ENCODE data around the gene NCAPG.

The NCAPG gene

GRCh38 chr4:17780501-17781299 is 30.1 kb upstream of the NCAPG start:
- DNase-seq (ENCODE audit: low read depth): no peak
- H3K4me3 ChIP-seq (ENCODE audit: low read depth, low read length): no peak overlapping the region
- TF ChIP-seq, protein P1, sequence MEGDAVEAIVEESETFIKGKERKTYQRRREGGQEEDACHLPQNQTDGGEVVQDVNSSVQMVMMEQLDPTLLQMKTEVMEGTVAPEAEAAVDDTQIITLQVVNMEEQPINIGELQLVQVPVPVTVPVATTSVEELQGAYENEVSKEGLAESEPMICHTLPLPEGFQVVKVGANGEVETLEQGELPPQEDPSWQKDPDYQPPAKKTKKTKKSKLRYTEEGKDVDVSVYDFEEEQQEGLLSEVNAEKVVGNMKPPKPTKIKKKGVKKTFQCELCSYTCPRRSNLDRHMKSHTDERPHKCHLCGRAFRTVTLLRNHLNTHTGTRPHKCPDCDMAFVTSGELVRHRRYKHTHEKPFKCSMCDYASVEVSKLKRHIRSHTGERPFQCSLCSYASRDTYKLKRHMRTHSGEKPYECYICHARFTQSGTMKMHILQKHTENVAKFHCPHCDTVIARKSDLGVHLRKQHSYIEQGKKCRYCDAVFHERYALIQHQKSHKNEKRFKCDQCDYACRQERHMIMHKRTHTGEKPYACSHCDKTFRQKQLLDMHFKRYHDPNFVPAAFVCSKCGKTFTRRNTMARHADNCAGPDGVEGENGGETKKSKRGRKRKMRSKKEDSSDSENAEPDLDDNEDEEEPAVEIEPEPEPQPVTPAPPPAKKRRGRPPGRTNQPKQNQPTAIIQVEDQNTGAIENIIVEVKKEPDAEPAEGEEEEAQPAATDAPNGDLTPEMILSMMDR (IDR thresholded peaks at IDR 0.05; ENCODE audit: insufficient read depth, low read depth, low read length, missing control alignments): no peak

- TF ChIP-seq, protein P1 (IDR thresholded peaks at IDR 0.05; ENCODE audit: insufficient read depth, low read depth, low read length, missing control alignments): no peak
- no peak for DNase-seq (ENCODE audit: low read depth)
- no peak within 1 kb of the TSS for H3K4me3 ChIP-seq (ENCODE audit: low read depth, low read length)
Observed at GRCh38 chr4:17781300-17782287, 29.2 kb upstream of the NCAPG start, which contains the start of gene FAM184B. FAM184B (minus strand) TSS chr4:17781621; CDS start chr4:17781299, 322 bp downstream.

DNA sequence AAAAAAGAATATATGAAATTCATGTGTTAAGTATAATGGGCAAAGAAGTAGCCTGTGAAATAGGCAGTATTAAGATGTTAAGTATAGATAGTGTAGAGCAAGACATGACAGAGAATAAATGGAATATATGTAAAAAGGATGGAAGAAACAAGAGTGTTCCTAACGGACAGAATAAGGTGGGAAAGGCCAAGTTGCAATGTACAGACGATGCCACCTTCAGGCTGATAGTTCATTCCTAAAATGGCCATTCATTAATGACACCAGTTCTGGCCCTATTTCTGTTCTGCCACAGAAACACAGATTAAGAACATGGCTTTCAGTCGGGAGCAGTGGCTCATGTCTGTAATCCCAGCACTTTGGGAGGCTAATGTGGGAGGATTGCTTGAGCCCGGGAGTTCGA is 24.9 kb upstream of the NCAPG start:
- no peak for DNase-seq (ENCODE audit: low read depth)
- TF ChIP-seq, protein P1 (IDR thresholded peaks at IDR 0.05; ENCODE audit: insufficient read depth, low read depth, low read length, missing control alignments): no peak
- H3K4me3 ChIP-seq (ENCODE audit: low read depth, low read length): no peak overlapping the region

- H3K4me3 ChIP-seq (ENCODE audit: low read depth, low read length): no peak overlapping the region
- DNase-seq (ENCODE audit: low read depth): no peak
- TF ChIP-seq, protein P1 (IDR thresholded peaks at IDR 0.05; ENCODE audit: insufficient read depth, low read depth, low read length, missing control alignments): no peak
Observed at GRCh38 chr4:17786567-17786966, 24.2 kb upstream of the NCAPG start.

- no peak overlapping the region for H3K4me3 ChIP-seq (ENCODE audit: low read depth, low read length)
- DNase-seq (ENCODE audit: low read depth): no peak
- TF ChIP-seq, protein P1 (IDR thresholded peaks at IDR 0.05; ENCODE audit: insufficient read depth, low read depth, low read length, missing control alignments): no peak
Observed at GRCh38 chr4:17787315-17787714, 23.5 kb upstream of the NCAPG start.

- TF ChIP-seq, protein P1 (IDR thresholded peaks at IDR 0.05; ENCODE audit: insufficient read depth, low read depth, low read length, missing control alignments): no peak
- H3K4me3 ChIP-seq (ENCODE audit: low read depth, low read length): no peak overlapping the region
- no peak for DNase-seq (ENCODE audit: low read depth)
Observed at GRCh38 chr4:17788956-17789355, 21.8 kb upstream of the NCAPG start.

Data from GM12865 (cell line).